ENCODE measurements around the gene OR10K1. TPM values are rescaled to one million over a fixed set of nuclear protein-coding genes. Genes with fewer than 3 reads are reported as not detected.
"Not testable (repeated sequence)": the region's sequence is repeated elsewhere in the genome, so short reads cannot be mapped to it uniquely, and the experiment has no call there.

Gene OR10K1, protein sequence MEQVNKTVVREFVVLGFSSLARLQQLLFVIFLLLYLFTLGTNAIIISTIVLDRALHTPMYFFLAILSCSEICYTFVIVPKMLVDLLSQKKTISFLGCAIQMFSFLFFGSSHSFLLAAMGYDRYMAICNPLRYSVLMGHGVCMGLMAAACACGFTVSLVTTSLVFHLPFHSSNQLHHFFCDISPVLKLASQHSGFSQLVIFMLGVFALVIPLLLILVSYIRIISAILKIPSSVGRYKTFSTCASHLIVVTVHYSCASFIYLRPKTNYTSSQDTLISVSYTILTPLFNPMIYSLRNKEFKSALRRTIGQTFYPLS
- not detected for total RNA-seq

DNA sequence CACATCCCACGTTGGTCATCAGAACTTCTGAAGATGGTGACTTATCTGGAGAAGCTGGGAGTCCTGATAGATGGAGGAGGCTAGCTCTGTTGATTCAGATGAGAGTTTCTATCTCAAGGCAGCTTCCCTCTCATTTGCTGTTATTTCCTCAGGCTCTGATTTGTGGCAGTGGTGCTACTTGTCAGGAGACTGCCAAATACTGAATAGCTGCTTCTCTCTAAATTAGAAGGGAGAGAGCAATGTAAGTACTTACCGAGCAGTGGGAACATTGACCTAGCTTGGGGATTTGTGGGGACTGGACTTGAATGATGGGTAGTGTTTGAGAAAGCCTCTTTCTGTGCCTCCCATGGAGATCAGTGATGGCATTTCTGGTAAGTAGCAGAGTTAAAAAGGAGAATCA, at the start of gene OR10K1:
TSS of gene OR10K1 (plus strand) at position 301 of the 400 bp plus-strand sequence. CDS start 3,728 bp downstream, outside the sequence.
- POLR2A ChIA-PET = no interaction called here
- H3K27ac Mint-ChIP-seq = no peak within 1 kb of the TSS

GRCh38 chr1:158414651-158415345, 46.8 kb upstream of the OR10K1 start:
- ATAC-seq = no peak
- no peaks in the 10 kb centered on the region for H3K36me3 Mint-ChIP-seq (ENCODE audit: low read depth)
- peaks cover 2% of the 10 kb centered on the region for H3K27me3 Mint-ChIP-seq
- intact Hi-C loops (cut with DNase I, micrococcal nuclease) = no loop called here
- no peak overlapping the region for H3K4me3 Mint-ChIP-seq
- no peak overlapping the region for H3K27ac Mint-ChIP-seq
- no peak for DNase-seq
- CTCF ChIA-PET = interaction anchor here (0.6 to 1.3 kb wide), 2 partner anchors 211 to 228 kb away, joined by 3 to 5 read pairs; no protein-coding TSS in a partner anchor
- H3K4me1 Mint-ChIP-seq = no peaks in the 10 kb centered on the region
- H3K9me3 Mint-ChIP-seq (ENCODE audit: low read depth) = no peaks in the 10 kb centered on the region
- POLR2A ChIA-PET = interaction anchor here (0.7 kb wide), 1 partner anchor 41 kb away, joined by 4 read pairs; no protein-coding TSS in a partner anchor

More for the DNA sequence above, at the start of gene OR10K1:
- H3K4me1 Mint-ChIP-seq = no peaks in the 10 kb centered on the region
- CTCF ChIA-PET = interaction anchor here (0.6 kb wide), 1 partner anchor 508 kb away, joined by 3 read pairs; no protein-coding TSS in a partner anchor
- intact Hi-C loops (cut with DNase I, micrococcal nuclease) = no loop called here
- no peak for DNase-seq
- no peaks in the 10 kb centered on the region for H3K36me3 Mint-ChIP-seq (ENCODE audit: low read depth)
- H3K9me3 Mint-ChIP-seq (ENCODE audit: low read depth) = no peaks in the 10 kb centered on the region
- ATAC-seq = no peak
- no peak within 1 kb of the TSS for H3K4me3 Mint-ChIP-seq
- peaks cover 6% of the 10 kb centered on the region for H3K27me3 Mint-ChIP-seq

GRCh38 chr1:158417586-158417985, 44.0 kb upstream of the OR10K1 start:
- DNase-seq (no peak), ATAC-seq (no peak)
- POLR2A ChIA-PET = no interaction called here
- Mint-ChIP-seq H3K36me3 (ENCODE audit: low read depth) (no peaks in the 10 kb centered on the region), H3K4me3 (no peak overlapping the region), H3K9me3 (ENCODE audit: low read depth) (no peaks in the 10 kb centered on the region), H3K4me1 (no peaks in the 10 kb centered on the region), H3K27me3 (peaks cover 2% of the 10 kb centered on the region), H3K27ac (no peak overlapping the region)
- intact Hi-C loops (cut with DNase I, micrococcal nuclease) = no loop called here
- CTCF ChIA-PET = no interaction called here

GRCh38 chr1:158422212-158422611, 39.4 kb upstream of the OR10K1 start:
- ChIA-PET POLR2A (no interaction called here), CTCF (no interaction called here)
- intact Hi-C loops (cut with DNase I, micrococcal nuclease) = no loop called here
- no peak for ATAC-seq
- Mint-ChIP-seq H3K4me3 (no peak overlapping the region), H3K36me3 (ENCODE audit: low read depth) (no peaks in the 10 kb centered on the region), H3K4me1 (no peaks in the 10 kb centered on the region), H3K27ac (no peak overlapping the region), H3K27me3 (no peaks in the 10 kb centered on the region), H3K9me3 (ENCODE audit: low read depth) (no peaks in the 10 kb centered on the region)
- no peak for DNase-seq

DNA sequence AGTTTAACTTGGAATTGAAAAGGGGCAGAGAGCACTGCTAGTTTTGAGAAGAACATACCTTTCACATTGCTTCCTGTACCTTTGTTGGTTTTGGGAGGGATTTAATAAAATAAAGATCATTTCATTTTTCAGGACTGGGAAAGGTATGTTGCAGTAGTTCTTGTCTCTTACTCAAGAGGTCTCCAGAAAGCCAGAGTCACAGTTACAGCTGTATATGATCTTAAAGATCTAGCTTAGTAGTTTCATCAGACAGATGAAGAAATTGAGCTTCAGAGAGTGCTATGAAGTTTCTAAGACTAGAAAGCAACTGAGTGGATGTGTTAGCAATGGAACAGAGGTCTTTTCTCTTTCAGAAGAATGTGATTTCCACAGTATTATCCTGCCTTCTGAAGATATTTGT, 36.6 kb upstream of the OR10K1 start:
- no peaks in the 10 kb centered on the region for H3K4me1 Mint-ChIP-seq

DNA sequence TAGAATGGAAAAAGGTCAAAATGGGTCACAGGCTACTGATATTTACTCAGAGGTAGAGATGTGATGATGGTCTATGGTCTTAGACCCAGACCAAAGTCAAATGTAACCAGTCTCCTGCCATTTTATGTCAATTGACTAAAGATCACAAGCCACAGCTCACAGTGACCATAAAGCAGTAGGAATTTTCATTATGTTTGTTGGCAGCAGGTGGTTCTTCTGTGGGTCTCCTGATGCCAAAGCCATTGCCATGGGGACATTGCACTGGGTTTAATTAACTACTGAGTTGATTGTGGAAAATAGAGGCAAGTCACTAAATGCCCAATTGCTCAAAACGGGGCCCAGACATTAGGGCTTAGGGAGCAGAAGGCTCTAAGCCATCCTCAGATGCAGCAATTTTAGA, 35.5 kb upstream of the OR10K1 start, which contains the start of gene OR10K2:
TSS of gene OR10K2 (minus strand) at position 101 of the 400 bp plus-strand sequence. CDS start 5,371 bp downstream, outside the sequence.
- no peak for ATAC-seq
- CTCF ChIA-PET = interaction anchor here (1.2 kb wide), 1 partner anchor 222 kb away, joined by 3 read pairs; no protein-coding TSS in a partner anchor
- H3K4me3 Mint-ChIP-seq = no peak within 1 kb of the TSS
- no peaks in the 10 kb centered on the region for H3K9me3 Mint-ChIP-seq (ENCODE audit: low read depth)
- H3K27me3 Mint-ChIP-seq = peaks cover 2% of the 10 kb centered on the region
- POLR2A ChIA-PET = no interaction called here
- no peak within 1 kb of the TSS for H3K27ac Mint-ChIP-seq
- no peaks in the 10 kb centered on the region for H3K36me3 Mint-ChIP-seq (ENCODE audit: low read depth)
- DNase-seq = no peak
- no peaks in the 10 kb centered on the region for H3K4me1 Mint-ChIP-seq
- intact Hi-C loops (cut with DNase I, micrococcal nuclease) = no loop called here

More for the DNA sequence above, 36.6 kb upstream of the OR10K1 start:
- Mint-ChIP-seq H3K36me3 (ENCODE audit: low read depth) (no peaks in the 10 kb centered on the region), H3K27ac (no peak overlapping the region), H3K9me3 (ENCODE audit: low read depth) (no peaks in the 10 kb centered on the region), H3K4me3 (no peak overlapping the region), H3K27me3 (peaks cover 2% of the 10 kb centered on the region)
- ChIA-PET POLR2A (interaction anchor here (0.6 kb wide), 1 partner anchor 630 kb away, joined by 4 read pairs; no protein-coding TSS in a partner anchor), CTCF (interaction anchor here (0.8 kb wide), 1 partner anchor 8 kb away, joined by 3 read pairs; no protein-coding TSS in a partner anchor)
- intact Hi-C loops (cut with DNase I, micrococcal nuclease) = no loop called here
- ATAC-seq (no peak), DNase-seq (no peak)

- H3K9me3 Mint-ChIP-seq (ENCODE audit: low read depth); CTCF ChIA-PET; intact Hi-C loops (cut with DNase I, micrococcal nuclease): not testable (repeated sequence)
Observed at GRCh38 chr1:158430163-158430562, 31.5 kb upstream of the OR10K1 start.

DNA sequence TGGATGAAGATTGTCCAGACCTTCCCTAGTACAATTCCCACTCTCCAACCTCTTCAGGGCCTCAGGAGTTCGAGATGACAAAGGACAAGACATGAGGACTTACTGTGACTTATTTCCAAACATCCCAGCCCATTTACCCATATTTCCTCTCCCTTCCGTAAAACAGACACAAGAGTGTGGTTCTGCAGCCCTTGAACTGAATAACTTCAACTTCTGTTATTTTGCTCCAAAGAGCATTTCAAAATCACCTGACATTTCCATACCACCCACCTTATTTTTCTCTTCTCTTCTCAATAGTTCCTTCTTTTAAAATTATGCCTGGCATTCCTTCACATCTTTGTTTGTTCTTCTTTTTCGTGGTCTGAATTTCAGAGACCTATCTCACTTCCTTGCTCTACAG, 26.9 kb upstream of the OR10K1 start:
- H3K4me3 Mint-ChIP-seq = no peak overlapping the region
- H3K36me3 Mint-ChIP-seq (ENCODE audit: low read depth) = no peaks in the 10 kb centered on the region
- DNase-seq (no peak), ATAC-seq (no peak)
- ChIA-PET POLR2A (no interaction called here), CTCF (no interaction called here)
- no peaks in the 10 kb centered on the region for H3K4me1 Mint-ChIP-seq
- H3K27me3 Mint-ChIP-seq = peaks cover 10% of the 10 kb centered on the region
- H3K27ac Mint-ChIP-seq = no peak overlapping the region
- intact Hi-C loops (cut with DNase I, micrococcal nuclease) = no loop called here
- H3K9me3 Mint-ChIP-seq (ENCODE audit: low read depth) = peaks cover 5% of the 10 kb centered on the region

More at GRCh38 chr1:158430163-158430562, 31.5 kb upstream of the OR10K1 start:
- ATAC-seq; H3K4me1 Mint-ChIP-seq; DNase-seq; POLR2A ChIA-PET; H3K27ac Mint-ChIP-seq; H3K36me3 Mint-ChIP-seq (ENCODE audit: low read depth); H3K4me3 Mint-ChIP-seq: not testable (repeated sequence)
- H3K27me3 Mint-ChIP-seq = peaks cover 12% of the 10 kb centered on the region

- peaks cover 19% of the 10 kb centered on the region for H3K27me3 Mint-ChIP-seq
- intact Hi-C loops (cut with DNase I, micrococcal nuclease) = no loop called here
- ChIA-PET CTCF (no interaction called here), POLR2A (no interaction called here)
- ATAC-seq (no peak), DNase-seq (no peak)
- no peaks in the 10 kb centered on the region for H3K36me3 Mint-ChIP-seq (ENCODE audit: low read depth)
- no peak overlapping the region for H3K4me3 Mint-ChIP-seq
- no peaks in the 10 kb centered on the region for H3K9me3 Mint-ChIP-seq (ENCODE audit: low read depth)
- no peaks in the 10 kb centered on the region for H3K4me1 Mint-ChIP-seq
- no peak overlapping the region for H3K27ac Mint-ChIP-seq
Observed at GRCh38 chr1:158445376-158445775, 16.3 kb upstream of the OR10K1 start.

GRCh38 chr1:158454537-158454936, 7.1 kb upstream of the OR10K1 start:
- intact Hi-C loops (cut with DNase I, micrococcal nuclease) = no loop called here
- no peaks in the 10 kb centered on the region for H3K36me3 Mint-ChIP-seq (ENCODE audit: low read depth)
- ChIA-PET CTCF (no interaction called here), POLR2A (no interaction called here)
- no peak overlapping the region for H3K27ac Mint-ChIP-seq
- ATAC-seq (no peak), DNase-seq (no peak)
- H3K27me3 Mint-ChIP-seq = peaks cover 6% of the 10 kb centered on the region
- no peaks in the 10 kb centered on the region for H3K4me1 Mint-ChIP-seq
- H3K9me3 Mint-ChIP-seq (ENCODE audit: low read depth) = no peaks in the 10 kb centered on the region
- no peak overlapping the region for H3K4me3 Mint-ChIP-seq

DNA sequence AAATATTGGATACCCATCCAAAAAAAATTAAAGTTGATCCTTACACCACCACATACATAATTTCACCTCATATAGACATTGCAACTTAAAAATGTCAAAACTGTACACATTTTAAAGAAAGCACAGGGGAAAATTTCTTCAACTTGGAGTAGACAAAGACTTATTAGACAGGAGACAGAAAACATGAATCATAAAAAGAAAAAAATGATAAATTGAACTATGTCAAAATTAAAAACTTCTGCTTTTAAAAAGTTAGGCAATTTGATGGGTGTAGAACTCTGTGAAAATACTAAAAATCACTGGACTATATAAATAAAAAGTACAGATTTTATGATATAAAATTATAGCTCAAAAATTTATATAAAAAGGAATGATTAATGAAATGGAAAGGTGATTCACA, 4.4 kb upstream of the OR10K1 start:
- intact Hi-C loops (cut with DNase I, micrococcal nuclease) = no loop called here
- H3K36me3 Mint-ChIP-seq (ENCODE audit: low read depth) = no peaks in the 10 kb centered on the region
- no peak overlapping the region for H3K4me3 Mint-ChIP-seq
- H3K4me1 Mint-ChIP-seq = no peaks in the 10 kb centered on the region
- CTCF ChIA-PET = no interaction called here
- POLR2A ChIA-PET = no interaction called here
- ATAC-seq = no peak
- H3K27ac Mint-ChIP-seq = no peak overlapping the region
- DNase-seq = no peak
- no peaks in the 10 kb centered on the region for H3K9me3 Mint-ChIP-seq (ENCODE audit: low read depth)
- H3K27me3 Mint-ChIP-seq = peaks cover 5% of the 10 kb centered on the region

- Mint-ChIP-seq H3K27ac (no peak overlapping the region), H3K9me3 (ENCODE audit: low read depth) (no peaks in the 10 kb centered on the region), H3K4me3 (no peak overlapping the region), H3K4me1 (no peaks in the 10 kb centered on the region), H3K36me3 (ENCODE audit: low read depth) (no peaks in the 10 kb centered on the region), H3K27me3 (peaks cover 6% of the 10 kb centered on the region)
- DNase-seq = no peak
- ChIA-PET CTCF (no interaction called here), POLR2A (no interaction called here)
- ATAC-seq = no peak
- intact Hi-C loops (cut with DNase I, micrococcal nuclease) = no loop called here
Observed at GRCh38 chr1:158458263-158458662, 3.4 kb upstream of the OR10K1 start.

All from activated CD4-positive, alpha-beta T cell treated with anti-CD3 and anti-CD28 coated beads for 36 hours (primary cell).